Amygdala (tissue), 56 donors: ENCODE data around the gene HEXD.
"Not testable (repeated sequence)": the region's sequence is repeated elsewhere in the genome, so short reads cannot be mapped to it uniquely, and the experiment has no call there.

ENCODE experiments used
- DNase-seq, 56 donors: peaks; one replicate each; lab custom pipeline; 2025; lab: John Stamatoyannopoulos, UW

Gene HEXD

DNA sequence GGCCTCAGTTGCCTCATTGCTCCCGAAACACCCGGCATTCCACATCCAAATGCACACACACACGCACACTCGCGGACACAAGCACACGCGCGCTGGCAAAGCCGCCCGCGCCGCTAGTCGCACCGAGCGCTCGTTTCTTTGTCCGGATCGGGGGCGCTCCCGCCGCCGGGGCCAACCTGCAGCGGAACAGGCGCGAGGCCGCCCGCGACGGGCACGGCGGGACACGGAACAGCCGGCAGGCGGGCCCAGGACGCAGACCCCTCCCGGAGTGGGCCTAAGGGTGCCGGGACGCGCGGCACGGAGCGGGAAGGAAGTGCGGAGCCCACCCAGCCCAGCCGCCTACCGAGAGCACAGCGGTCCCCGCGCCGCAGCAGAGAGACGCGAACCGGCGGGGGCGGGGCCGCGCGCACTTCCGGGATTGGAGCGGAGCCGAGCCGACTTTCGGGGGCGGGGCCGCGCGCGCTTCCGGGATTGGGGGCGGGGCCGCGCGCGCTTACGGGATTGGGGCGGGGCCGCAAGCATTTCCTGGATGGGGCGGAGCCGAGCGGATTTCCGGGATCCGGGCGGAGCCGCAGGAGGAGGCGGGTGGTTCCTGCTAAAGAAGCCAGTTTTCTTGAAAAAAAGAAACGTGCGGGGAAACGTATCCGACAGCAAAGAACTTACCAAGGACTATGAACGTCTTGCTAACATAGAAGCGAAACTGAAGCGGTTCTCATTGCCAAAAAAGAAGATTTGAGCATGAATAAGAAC lies 32.4 kb downstream of the HEXD start, which contains the start of gene CYBC1:
Gene CYBC1, minus strand, starts transcription at position 396 of the 750 bp plus-strand sequence. CDS start 1,498 bp downstream, outside the sequence.
- DNase-seq, result peak in 55 of 56 donors; percentile 37 to 95 (median 83)

DNA sequence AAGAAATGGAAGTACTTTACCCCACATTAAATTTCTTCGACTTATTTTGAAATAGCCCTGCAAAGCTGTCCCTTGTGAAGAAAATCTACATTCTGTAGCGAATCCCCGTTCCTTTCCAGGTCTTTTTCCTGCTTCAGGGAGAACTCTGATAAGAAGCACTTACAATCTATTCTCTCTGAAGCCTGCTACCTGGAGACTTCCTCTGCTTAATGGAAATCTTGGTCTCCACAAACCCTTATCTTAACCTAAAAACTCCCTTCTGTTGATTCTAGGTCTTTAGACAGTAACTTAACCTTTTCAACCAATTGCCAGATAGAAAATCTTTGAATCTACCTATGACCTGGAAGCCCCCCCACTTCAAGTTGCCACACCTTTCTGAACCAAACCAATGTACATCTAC lies 34.0 kb downstream of the HEXD start:
- no peak for DNase-seq

DNA sequence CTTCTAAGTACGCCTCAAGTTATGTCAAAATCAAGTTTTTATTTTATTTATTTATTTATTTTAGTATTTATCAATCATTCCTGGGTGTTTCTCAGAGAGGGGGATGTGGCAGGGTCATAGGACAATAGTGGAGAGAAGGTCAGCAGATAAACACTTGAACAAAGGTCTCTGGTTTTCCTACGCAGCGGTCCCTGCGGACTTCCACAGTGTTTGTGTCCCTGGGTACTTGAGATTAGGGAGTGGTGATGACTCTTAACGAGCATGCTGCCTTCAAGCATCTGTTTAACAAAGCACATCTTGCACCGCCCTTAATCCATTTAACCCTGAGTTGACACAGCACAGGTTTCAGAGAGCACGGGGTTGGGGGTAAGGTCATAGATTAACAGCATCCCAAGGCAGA lies 35.0 kb downstream of the HEXD start:
- DNase-seq, result not testable (repeated sequence)

DNA sequence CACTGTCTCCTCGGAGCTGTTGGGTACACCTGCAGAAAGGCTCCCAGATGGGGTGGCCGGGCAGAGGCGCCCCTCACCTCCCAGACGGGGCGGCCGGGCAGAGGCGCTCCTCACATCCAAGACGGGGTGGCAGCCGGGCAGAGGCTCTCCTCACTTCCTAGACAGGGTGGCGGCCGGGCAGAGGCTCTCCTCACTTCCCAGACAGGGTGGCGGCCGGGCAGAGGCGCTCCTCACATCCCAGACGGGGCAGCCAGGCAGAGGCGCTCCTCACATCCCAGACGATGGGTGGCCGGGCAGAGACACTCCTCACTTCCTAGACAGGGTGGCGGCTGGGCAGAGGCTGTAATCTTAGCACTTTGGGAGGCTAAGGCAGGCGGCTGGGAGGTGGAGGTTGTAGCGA lies 35.6 kb downstream of the HEXD start:
- DNase-seq, result not testable (repeated sequence)

DNA sequence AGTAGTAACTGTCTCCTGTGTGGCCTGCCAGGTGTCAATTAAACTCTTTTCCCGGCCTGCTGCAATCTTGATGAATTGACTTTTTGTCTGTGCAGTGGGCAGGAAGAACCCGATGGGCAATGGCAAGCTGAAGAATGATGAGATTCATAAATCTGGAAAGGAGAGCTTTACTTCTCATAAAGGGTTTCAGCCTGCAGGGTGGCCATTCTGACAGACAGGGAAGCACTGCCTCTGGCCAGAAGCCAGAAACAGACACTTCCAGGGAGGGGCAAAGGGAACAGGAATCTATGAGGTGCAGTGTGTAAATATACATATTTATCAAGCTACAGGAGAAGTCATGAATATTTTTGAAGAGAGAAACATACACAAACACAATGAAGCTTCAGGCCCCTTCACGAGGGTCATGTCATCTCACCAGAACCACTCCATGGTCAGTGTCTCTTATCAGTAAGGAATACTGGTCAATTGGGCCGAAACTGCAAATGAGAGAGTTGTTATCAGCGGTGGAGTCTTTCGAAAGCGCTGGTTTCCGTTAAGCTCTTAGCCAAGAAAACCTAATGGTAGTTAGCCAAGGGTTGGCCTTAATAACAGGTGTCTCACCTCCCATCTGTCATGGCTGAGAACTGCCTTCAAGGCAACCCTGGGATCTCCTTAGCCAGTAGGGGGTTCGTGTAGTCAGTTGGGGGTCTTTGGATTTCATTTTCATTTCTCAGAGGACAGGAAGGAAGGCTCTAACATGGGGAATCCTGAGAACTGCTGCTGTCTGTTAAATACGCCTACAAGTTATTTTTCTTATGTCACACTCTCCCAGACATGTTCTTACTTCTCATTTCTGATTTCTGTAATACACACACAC lies 39.2 kb downstream of the HEXD start:
- DNase-seq, result peak in 1 of 56 donors; percentile 4

DNA sequence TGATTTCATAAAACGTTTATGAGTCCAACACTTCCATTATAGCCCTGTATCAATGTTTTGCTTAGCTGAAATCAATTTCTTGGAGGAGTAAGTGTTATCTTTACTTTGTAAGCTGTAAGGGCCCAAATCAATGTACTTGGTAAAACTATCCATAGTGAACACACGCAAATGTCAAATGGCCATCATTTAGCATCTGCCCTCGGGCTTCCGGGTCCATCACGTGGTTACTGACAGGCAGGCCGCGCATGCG lies 39.7 kb downstream of the HEXD start:
- peak in 1 of 56 donors; percentile 67 for DNase-seq

DNA sequence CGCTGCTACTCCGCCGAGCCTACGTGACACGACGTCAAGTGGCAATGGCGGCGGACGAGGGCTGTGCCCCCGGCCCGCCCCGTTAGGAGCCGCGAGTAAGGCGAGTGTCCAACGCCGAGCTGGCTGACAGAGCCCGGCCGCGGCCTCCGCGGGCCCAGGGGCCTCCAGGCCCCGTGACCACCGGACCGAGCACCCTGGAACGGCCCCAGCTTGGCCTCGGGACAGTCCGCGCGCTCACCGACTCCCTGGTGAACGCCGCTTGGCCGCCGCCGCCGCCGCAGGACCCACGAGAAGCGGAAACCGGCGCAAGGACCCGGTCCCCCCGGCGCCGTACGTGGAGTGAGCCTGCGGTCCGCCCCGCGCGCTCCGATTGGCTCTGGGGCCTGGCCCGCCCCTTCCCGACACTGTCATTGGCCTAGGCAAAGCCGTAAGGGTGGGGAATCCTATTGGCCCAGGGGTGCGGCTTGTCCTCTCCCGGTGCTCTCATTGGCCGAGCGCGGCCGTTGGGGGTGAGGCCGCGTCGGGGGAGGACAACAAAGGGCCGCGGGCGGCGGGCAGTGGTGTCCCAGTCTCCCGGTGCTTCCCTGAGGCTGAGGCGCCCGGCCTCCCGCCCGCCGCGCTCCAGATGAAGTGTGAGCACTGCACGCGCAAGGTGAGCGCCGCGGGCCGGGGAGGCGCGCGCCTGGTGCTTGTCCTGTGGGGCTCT lies 40.2 kb downstream of the HEXD start, which contains the start of gene NARF:
Gene NARF, plus strand, starts transcription at position 563 of the 706 bp plus-strand sequence. Its CDS starts 63 bp downstream, at position 626.
- DNase-seq, result peak; percentile 75 to 99 (median 97)

DNA sequence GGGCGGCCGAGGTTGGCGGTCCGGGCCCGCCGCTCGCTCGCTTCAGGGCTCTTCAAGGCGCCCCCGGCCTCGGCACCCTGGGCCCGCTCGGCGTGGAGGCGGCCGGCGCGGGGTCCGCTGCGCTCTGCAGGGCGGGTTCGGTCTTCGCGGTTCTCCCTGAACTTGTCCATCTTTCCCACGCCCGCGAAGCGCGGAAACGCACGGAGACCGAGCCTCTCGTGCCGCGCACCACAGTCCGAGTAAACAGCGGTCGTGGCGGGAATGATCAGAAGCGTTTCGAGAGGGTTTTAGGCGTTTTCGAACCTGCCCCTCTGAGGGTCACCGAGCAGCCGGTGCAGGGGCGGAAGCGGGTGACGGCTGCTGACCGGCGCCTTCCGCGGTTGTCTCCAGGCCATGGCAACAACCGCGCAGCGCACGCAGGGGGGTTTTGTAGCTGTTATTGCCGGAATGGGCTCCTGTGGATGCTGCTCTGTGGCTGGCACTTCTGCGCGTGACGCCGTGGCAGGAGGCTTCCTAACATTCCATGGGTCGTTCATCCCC lies 40.8 kb downstream of the HEXD start:
- peak in 2 of 56 donors; percentile 34 to 35 for DNase-seq

DNA sequence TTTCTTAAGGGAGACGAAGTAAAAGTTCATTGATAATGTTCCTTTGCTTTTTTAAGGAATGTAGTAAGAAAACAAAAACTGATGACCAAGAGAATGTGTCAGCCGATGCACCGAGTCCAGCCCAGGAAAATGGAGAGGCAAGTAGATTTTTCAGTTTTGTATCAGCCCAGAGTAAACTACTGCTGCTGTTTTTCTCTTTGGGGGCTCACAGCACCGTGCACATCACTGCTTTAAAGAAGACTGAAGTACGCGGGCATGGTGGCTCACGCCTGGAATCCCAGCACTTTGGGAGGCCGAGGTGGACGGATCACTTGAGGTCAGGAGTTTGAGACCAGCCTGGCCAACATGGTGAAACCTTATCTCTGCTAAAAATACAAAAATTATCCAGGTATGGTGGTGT lies 41.8 kb downstream of the HEXD start:
- DNase-seq, result not testable (repeated sequence)

DNA sequence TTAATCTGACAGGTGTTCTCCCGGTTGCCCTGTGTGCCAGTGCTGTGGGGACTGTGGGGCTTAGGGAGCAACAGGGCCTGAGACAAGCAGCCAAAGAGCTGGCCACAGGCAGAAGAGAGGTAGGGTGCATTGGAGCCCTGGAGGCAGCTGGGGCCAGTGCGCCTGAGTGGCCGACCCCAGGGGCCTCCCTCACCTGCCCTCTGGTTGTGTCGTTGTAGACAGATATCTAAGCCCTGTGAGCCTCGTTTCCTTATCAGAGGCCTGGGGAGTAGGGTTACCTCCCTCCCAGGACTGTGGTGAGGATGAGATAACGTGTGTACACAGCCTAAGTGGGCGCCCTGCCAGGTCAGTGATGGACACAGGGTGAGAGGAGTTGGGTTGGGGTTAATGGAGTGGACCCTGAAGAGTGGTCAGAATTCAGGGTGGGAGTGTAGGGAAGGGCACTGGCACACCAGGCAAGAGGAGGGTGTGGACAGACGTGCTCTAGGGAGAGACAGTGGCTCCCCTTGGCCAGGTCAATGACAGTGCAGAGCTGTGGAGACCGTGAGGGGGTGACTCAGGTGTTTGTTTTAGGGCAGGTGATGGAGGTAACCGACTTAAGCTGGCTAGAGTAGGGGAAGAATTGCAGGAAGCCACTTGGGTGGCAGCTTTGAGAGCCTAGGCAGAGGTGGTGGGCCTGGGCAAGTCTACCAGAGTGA lies 43.8 kb downstream of the HEXD start:
- DNase-seq, result no peak

DNA sequence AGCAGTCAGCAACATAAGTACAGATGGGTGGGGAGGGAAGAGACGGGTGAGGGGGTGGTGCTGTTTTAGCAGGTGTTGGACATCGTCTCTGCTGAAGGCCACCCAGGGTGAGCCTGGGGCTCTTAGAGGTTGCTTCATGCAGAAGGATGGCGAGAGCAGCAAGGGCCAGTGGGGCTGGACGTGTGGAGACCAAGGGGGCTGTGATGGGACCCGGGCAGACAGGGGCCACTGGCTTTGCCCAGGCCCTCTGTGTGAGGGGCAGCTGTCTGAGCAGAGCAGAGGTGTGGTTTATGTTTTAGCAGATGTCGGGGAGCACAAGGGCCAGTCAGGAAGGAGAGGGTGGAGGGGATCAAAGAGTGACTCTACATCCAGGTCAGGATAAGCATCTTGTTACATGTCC lies 45.2 kb downstream of the HEXD start:
- no peak for DNase-seq

DNA sequence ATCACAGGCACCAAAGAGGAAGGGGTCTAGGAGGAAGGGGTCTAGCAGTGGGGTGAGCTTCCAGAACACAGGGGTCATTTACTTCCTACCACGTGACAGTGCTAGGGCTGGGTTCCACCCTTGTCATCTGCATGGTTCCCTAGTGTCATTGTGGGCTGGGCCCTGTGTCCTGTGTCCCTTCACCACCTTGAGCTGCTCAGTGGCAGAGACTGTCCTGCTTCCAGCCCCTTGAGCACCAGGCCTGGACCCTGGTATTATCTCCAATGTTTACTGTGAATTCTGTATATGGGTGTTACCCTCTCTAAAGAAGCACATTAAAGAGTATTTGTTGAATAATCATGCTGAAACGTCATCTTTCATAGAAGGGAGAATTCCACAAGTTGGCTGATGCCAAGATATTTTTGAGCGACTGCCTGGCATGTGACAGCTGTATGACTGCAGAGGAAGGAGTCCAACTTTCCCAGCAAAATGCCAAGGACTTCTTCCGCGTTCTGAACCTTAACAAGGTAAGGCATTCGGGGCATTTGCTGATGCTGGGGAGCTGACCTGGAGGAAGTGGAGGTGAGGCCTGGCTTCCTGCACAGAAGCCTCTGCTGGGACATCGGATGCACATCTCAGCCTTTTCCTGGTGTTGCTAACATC lies 45.9 kb downstream of the HEXD start:
- DNase-seq, result no peak

DNA sequence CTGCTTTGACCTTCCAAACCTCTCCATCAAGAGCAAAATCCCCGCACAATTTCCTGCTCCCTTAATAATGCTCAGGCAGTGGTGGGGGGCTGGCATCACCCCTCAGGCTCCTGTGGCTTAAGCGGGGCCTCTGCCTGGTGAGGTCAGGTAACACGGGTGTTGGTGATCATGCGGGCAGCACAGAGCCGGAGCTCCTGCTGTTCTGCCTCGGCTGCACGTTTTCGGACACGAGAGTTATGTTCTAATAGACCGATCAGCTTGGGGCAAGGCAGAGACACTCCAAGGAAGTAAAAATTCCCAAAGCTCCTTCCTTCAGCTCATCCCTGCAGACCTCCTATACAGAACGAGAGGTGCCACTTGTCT lies 46.4 kb downstream of the HEXD start:
- no peak for DNase-seq

DNA sequence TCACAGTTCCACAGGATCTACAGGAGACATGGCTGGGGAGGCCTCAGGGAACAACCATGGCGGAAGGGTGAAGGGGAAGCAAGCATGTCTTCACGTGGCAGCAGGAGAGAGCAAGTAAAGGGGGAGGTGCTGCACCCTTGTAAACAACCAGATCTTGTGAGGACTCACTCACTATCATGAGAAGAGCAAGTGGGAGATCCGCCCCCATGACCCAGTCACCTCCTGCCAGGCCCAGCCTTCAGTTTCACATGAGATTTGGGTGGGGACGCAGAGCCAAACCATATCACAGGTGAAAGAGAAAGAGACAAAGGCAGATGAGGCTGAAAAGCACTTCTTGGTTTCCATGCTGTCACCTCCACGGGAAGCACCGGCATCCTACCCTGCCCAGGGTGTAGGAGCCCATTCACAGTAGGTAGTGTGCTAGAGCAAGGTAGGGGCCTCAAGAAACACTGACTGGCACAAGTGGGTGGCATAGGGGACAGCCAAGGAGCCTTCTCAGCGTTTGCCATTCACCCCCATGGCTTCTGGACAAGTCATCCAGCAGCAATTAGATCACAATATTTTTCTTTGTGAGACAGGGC lies 47.0 kb downstream of the HEXD start:
- no peak for DNase-seq

DNA sequence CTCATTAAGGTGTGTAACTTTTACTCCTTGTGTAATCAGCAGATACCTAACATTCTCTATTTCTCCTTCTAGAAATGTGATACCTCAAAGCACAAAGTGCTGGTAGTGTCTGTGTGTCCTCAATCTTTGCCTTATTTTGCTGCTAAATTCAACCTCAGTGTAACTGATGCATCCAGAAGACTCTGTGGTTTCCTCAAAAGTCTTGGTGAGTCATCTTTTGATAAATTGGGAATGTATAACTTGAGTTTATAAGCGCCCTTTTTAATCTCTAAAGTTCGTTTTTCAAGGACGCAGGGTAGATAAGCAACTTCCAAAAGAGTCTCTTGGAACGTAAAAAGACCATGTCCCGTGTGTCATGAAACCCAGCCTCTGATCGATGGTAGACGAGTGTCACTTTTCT lies 50.5 kb downstream of the HEXD start:
- no peak for DNase-seq

DNA sequence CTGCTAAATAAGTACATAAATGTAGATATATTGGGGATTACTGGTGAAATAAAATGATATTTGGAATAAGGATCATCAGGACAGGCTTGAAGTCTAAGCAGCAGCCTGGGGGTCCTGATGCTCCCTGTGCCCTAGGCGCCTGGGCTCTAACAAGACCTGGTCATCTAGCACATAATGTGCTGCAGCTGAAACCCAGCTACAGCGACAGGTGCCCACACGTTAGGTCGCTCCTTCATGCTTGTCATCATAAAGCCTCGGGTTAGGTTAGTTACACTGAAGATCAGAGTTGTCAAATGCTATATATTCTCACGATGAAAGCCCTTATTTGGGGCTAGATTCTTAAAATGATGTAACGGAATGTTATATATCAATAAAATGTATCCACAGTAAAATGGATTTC lies 51.9 kb downstream of the HEXD start:
- DNase-seq, result no peak

DNA sequence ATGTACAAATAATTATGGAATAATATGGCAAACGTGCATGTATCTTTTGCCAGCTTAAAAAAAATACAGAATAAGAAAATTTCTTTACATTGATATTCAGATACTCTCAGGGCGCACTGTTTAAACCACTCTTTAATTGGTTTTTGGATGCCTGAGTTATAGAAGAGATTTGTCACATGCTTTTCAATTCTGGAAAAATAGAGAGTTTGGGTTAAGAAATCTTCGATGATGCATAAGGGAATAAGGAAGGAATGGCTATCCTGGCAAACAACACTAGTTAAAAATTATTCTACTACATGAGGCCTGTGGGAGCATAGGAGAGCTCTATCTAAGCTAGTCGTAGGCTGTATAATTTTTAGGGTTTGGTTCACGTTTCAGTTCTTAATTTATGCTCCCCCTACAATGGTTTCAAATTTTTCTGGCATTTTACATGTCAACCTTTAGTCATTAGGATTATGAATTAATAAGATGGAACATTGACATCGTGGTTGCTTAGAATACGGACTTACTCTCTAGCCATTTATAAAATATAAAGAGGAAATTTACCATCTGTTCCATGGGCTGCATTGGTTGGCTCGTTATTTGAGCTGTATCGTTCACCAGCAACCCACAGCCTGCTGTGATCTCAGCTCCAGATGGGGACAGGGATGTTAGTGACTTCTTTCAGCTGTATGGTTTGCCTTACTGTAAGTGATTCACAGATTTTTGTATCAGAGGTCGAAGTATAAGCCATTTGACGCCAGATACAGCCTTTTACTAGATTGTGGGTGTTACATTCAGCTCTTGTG lies 56.3 kb downstream of the HEXD start:
- DNase-seq, result no peak

DNA sequence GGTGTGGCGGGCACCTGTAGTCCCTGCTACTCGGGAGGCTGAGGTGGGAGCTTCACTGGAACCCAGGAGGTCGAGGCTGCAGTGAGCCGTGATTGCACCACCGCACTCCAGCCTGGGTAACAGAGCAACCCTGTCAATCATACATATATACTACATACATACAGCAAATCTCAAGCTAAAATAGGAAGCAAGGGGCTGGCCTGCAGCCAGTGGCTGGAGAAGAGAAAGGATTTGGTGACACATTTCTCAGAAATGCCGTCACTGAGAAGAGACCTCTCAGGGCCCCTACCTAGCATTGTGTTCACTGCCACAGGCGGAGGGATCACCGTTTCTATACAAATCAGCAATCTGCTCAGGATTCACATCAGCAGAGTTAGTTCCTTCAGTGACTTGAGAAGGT lies 57.3 kb downstream of the HEXD start:
- DNase-seq, result no peak

DNA sequence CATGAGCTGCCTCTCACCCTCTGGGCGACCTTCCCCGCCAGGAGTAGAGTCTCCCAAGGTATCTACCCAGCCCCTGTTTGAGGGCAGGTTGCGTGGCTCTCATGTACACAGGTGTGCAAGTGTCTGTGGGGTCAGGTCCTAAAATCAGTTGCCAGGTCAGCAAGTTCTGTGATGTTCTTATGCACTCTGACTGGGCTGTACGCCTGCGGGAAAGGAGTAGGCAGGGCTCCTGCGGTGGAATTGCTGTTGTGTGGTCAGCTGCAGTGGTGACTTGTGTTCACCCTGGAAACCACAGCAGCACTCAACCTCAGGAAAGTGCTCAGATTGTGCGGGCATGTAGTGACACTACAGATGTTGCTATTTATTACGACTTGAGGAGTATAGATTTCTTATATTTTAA lies 59.8 kb downstream of the HEXD start:
- DNase-seq, result no peak
